HepG2 (cell line): ENCODE results near the gene USP36. TPM values are rescaled to one million over a fixed set of nuclear protein-coding genes. Genes with fewer than 3 reads are reported as not detected.

Experiments used
- BHLHE40 ChIP-seq: IDR thresholded peaks from 2 replicates; pipeline ENCODE4 v1.6.1; 2011; ENCODE audit warnings: low read length, improper control_type of control experiment
- FOXA1 ChIP-seq, 2 experiments: fragments of 450-650 bp in 1 of 2; sonication (generic) in 1 of 2; formaldehyde crosslinking in 1 of 2; IDR thresholded peaks; 2 replicates each; pipeline versions ENCODE4 v1.4.0 to v1.6.1; 2016 to 2020; ENCODE audit warnings: missing genetic modification reagents in 1 of 2
- HNRNPH1 ChIP-seq: fragments of 200-400 bp; formaldehyde crosslinking; optimal IDR thresholded peaks from 2 replicates; pipeline ENCODE3; 2017; ENCODE audit warnings: mild to moderate bottlenecking, low read depth, low read length
- NCOA1 ChIP-seq: sonication (generic); formaldehyde crosslinking; IDR thresholded peaks from 2 replicates; pipeline ENCODE4 v1.9.0; 2021; ENCODE audit warnings: missing genetic modification reagents
- NFKB2 ChIP-seq: sonication (generic); formaldehyde crosslinking; IDR thresholded peaks from 2 replicates; pipeline ENCODE4 v1.4.0; 2020; ENCODE audit warnings: missing genetic modification reagents, borderline replicate concordance
- RBFOX2 ChIP-seq: fragments of 200-400 bp; formaldehyde crosslinking; IDR thresholded peaks from 2 replicates; pipeline ENCODE4 v1.6.1; 2017; ENCODE audit warnings: low read depth, mild to moderate bottlenecking, low read length
- SIN3B ChIP-seq: fragments of 150-350 bp; IDR thresholded peaks from 2 replicates; pipeline ENCODE4 v1.6.1; 2014; ENCODE audit warnings: low read length
- SRY ChIP-seq: sonication (generic); formaldehyde crosslinking; IDR thresholded peaks from 2 replicates; pipeline ENCODE4 v1.8.0; 2022; ENCODE audit warnings: mild to moderate bottlenecking, missing genetic modification reagents
- SUZ12 ChIP-seq: fragments of 150-350 bp; IDR thresholded peaks from 2 replicates; pipeline ENCODE4 v1.6.1; 2014; ENCODE audit warnings: low read depth, low read length
- TMF1 ChIP-seq: sonication (generic); formaldehyde crosslinking; IDR thresholded peaks from 2 replicates; pipeline ENCODE4 v1.8.1; 2022; ENCODE audit warnings: low read depth, missing genetic modification reagents
- ZFP41 ChIP-seq: sonication (generic); formaldehyde crosslinking; IDR thresholded peaks from 2 replicates; pipeline ENCODE4 v1.4.0; 2020; ENCODE audit warnings: mild to moderate bottlenecking, missing genetic modification reagents, borderline replicate concordance
- ZSCAN20 ChIP-seq: sonication (generic); formaldehyde crosslinking; IDR thresholded peaks from 2 replicates; pipeline ENCODE4 v1.4.0; 2020; ENCODE audit warnings: missing genetic modification reagents, mild to moderate bottlenecking, borderline replicate concordance
- polyA plus RNA-seq, 8 experiments: library from polyadenylated mRNA; depleted of rRNA in 3 of 8; stranded (reverse) in 7 of 8; unstranded in 1 of 8; fragments of >200 nt; fragmentation: Illumina TruSeq in 4 of 8; extraction: Trizol in 4 of 8; gene quantifications; 2 replicates each; pipeline versions ENCODE4 v1.2.1 to v1.2.3, GENCODE V29; 2011 to 2016; ENCODE audit warnings: low read depth in 4 of 8, missing spikeins in 1 of 8, mixed read lengths in 1 of 8; ENCODE audit not compliant: insufficient read depth in 1 of 8
- total RNA-seq, 5 experiments: library from RNA; depleted of rRNA; stranded (reverse); fragments of >200 nt; fragmentation: Illumina TruSeq; extraction: Trizol; gene quantifications; 2 replicates each; pipeline ENCODE4 v1.2.3, GENCODE V29; 2016; ENCODE audit warnings: low read depth in 1 of 5
- TF ChIP-seq, protein P1 (sequence below): sonication (generic); formaldehyde crosslinking; IDR thresholded peaks from 2 replicates; pipeline ENCODE4 v1.8.0; 2023; ENCODE audit warnings: mild to moderate bottlenecking, missing genetic modification reagents
- TF ChIP-seq, protein P2 (sequence below): sonication (generic); formaldehyde crosslinking; IDR thresholded peaks from 2 replicates; pipeline ENCODE4 v1.5.0; 2020; ENCODE audit warnings: missing genetic modification reagents, mild to moderate bottlenecking, borderline replicate concordance
- TF ChIP-seq, protein P3 (sequence below): fragments of 450-650 bp; IDR thresholded peaks from 2 replicates; pipeline ENCODE4 v1.6.1; 2017
- TF ChIP-seq, protein P4 (sequence below): sonication (generic); formaldehyde crosslinking; IDR thresholded peaks from 2 replicates; pipeline ENCODE4 v1.4.0; 2020; ENCODE audit warnings: mild to moderate bottlenecking, missing genetic modification reagents
- TF ChIP-seq, protein P5 (sequence below): sonication (generic); formaldehyde crosslinking; conservative IDR thresholded peaks from 2 replicates; pipeline ENCODE4 v1.4.0; 2020; ENCODE audit warnings: missing genetic modification reagents
- TF ChIP-seq, protein P6 (sequence below): sonication (generic); formaldehyde crosslinking; IDR thresholded peaks from 2 replicates; pipeline ENCODE4 v1.4.0; 2020; ENCODE audit warnings: missing genetic modification reagents, borderline replicate concordance
- TF ChIP-seq, protein P7 (sequence below): sonication (generic); formaldehyde crosslinking; IDR thresholded peaks from 2 replicates; pipeline ENCODE4 v1.5.1; 2020; ENCODE audit warnings: missing genetic modification reagents, mild to moderate bottlenecking, borderline replicate concordance

Gene USP36
- total and polyA plus RNA-seq, 2 of the 13 experiments (the other 11 are each of a cell fraction or from before 2014, with no cell fraction given): 29.6 to 45.9 TPM

DNA sequence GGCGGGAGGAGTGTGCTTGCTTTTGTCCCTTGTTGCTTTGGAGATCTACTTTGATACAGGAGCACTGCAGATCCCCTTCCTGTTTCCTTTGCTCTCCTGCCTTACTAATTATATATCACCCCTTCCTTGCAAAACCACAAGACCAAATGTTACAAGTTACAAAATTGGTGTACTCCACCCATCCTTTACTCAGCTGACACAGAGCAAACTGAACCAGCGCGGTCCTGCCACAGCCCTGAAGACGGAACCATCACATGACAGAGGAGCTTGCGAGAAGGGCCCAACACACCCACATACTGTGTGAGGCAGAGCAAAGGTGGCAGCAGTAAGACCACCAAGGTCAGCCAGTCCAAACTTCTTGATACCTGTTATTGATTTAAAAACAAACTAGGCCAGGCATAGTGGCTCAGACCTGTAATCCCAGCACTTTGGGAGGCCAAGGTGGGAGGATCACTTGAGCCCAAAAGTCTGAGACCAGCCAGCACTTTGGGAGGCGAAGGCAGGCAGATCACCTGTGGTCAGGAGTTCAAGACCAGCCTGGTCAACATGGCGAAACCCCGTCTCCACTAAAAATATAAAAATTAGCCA, 91.8 kb downstream of the USP36 start (continued):
- TF ChIP-seq TMF1 (CRISPR knock-in tag) (peak; percentile 83; the same call in 1 of the 2 replicates), NCOA1 (CRISPR knock-in tag) (no peak), SUZ12 (no peak), SRY (CRISPR knock-in tag) (no peak), ZSCAN20 (CRISPR knock-in tag) (0 out of 2 replicates have a peak, but pooled peaks have one; percentile 26), HNRNPH1 (no peak), SIN3B (no peak), RBFOX2 (no peak), FOXA1 (IDR thresholded peaks at IDR 0.05) (no peak), FOXA1 (CRISPR knock-in tag; IDR thresholded peaks at IDR 0.05) (peak; percentile 74), NFKB2 (CRISPR knock-in tag) (peak; percentile 60; the same call in 1 of the 2 replicates), BHLHE40 (no peak), ZFP41 (no peak)
- TF ChIP-seq, protein P1, sequence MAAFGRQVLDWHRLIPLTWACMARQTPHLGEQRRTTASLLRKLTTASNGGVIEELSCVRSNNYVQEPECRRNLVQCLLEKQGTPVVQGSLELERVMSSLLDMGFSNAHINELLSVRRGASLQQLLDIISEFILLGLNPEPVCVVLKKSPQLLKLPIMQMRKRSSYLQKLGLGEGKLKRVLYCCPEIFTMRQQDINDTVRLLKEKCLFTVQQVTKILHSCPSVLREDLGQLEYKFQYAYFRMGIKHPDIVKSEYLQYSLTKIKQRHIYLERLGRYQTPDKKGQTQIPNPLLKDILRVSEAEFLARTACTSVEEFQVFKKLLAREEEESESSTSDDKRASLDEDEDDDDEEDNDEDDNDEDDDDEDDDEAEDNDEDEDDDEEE: no peak
- TF ChIP-seq, protein P2, sequence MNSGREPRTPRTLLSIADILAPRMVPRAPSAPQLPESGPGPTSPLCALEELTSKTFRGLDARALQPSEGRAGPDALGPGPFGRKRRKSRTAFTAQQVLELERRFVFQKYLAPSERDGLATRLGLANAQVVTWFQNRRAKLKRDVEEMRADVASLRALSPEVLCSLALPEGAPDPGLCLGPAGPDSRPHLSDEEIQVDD: no peak
- TF ChIP-seq, protein P3, sequence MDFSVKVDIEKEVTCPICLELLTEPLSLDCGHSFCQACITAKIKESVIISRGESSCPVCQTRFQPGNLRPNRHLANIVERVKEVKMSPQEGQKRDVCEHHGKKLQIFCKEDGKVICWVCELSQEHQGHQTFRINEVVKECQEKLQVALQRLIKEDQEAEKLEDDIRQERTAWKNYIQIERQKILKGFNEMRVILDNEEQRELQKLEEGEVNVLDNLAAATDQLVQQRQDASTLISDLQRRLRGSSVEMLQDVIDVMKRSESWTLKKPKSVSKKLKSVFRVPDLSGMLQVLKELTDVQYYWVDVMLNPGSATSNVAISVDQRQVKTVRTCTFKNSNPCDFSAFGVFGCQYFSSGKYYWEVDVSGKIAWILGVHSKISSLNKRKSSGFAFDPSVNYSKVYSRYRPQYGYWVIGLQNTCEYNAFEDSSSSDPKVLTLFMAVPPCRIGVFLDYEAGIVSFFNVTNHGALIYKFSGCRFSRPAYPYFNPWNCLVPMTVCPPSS: no peak
- TF ChIP-seq, protein P4, sequence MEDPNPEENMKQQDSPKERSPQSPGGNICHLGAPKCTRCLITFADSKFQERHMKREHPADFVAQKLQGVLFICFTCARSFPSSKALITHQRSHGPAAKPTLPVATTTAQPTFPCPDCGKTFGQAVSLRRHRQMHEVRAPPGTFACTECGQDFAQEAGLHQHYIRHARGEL (CRISPR knock-in tag): no peak
- TF ChIP-seq, protein P5, sequence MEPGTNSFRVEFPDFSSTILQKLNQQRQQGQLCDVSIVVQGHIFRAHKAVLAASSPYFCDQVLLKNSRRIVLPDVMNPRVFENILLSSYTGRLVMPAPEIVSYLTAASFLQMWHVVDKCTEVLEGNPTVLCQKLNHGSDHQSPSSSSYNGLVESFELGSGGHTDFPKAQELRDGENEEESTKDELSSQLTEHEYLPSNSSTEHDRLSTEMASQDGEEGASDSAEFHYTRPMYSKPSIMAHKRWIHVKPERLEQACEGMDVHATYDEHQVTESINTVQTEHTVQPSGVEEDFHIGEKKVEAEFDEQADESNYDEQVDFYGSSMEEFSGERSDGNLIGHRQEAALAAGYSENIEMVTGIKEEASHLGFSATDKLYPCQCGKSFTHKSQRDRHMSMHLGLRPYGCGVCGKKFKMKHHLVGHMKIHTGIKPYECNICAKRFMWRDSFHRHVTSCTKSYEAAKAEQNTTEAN (CRISPR knock-in tag): no peak
- TF ChIP-seq, protein P6, sequence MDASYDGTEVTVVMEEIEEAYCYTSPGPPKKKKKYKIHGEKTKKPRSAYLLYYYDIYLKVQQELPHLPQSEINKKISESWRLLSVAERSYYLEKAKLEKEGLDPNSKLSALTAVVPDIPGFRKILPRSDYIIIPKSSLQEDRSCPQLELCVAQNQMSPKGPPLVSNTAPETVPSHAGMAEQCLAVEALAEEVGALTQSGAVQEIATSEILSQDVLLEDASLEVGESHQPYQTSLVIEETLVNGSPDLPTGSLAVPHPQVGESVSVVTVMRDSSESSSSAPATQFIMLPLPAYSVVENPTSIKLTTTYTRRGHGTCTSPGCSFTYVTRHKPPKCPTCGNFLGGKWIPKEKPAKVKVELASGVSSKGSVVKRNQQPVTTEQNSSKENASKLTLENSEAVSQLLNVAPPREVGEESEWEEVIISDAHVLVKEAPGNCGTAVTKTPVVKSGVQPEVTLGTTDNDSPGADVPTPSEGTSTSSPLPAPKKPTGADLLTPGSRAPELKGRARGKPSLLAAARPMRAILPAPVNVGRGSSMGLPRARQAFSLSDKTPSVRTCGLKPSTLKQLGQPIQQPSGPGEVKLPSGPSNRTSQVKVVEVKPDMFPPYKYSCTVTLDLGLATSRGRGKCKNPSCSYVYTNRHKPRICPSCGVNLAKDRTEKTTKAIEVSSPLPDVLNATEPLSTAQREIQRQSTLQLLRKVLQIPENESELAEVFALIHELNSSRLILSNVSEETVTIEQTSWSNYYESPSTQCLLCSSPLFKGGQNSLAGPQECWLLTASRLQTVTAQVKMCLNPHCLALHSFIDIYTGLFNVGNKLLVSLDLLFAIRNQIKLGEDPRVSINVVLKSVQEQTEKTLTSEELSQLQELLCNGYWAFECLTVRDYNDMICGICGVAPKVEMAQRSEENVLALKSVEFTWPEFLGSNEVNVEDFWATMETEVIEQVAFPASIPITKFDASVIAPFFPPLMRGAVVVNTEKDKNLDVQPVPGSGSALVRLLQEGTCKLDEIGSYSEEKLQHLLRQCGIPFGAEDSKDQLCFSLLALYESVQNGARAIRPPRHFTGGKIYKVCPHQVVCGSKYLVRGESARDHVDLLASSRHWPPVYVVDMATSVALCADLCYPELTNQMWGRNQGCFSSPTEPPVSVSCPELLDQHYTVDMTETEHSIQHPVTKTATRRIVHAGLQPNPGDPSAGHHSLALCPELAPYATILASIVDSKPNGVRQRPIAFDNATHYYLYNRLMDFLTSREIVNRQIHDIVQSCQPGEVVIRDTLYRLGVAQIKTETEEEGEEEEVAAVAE (CRISPR knock-in tag): no peak
- TF ChIP-seq, protein P7, sequence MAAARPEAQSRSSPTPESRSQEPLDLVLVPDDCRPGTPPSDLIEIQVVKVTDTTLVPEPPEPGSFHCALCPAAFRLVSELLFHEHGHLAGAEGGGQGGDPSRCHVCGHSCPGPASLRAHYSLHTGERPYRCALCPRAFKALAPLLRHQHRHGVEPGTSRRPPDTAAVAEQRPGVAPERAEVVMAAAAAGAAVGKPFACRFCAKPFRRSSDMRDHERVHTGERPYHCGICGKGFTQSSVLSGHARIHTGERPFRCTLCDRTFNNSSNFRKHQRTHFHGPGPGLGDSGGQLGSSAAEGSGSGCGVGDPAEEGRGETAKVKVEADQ (CRISPR knock-in tag): no peak
